ENCODE data around the gene NKD1. TPM values are rescaled to one million over a fixed set of nuclear protein-coding genes. Genes with fewer than 3 reads are reported as not detected.

NKD1 gene
- total and polyA plus RNA-seq, 8 donors = 12.5 to 46.9 (median 37.9) TPM

- Histone ChIP-seq H3K27me3 (peaks cover 0 to 10% of the 10 kb centered on the region in 2 donors), H3K4me3 (no peak overlapping the region), H3K36me3 (peaks cover 0 to 46% of the 10 kb centered on the region in 2 donors), H3K9me3 (peaks cover 0 to 16% of the 10 kb centered on the region in 2 donors), H3K27ac (no peak overlapping the region), H3K4me1 (peaks cover 0 to 65% of the 10 kb centered on the region in 2 donors)
- peak; percentile 16 to 62 for TF ChIP-seq CTCF (IDR thresholded peaks at IDR 0.05)
- DNase-seq (no peak), ATAC-seq (no peak)
- intact Hi-C loops (cut with DNase I) = loop anchor here in 1 of 2 donors (10.0 kb wide), 1 partner anchor 127 kb away; no protein-coding TSS in a partner anchor
Measured at GRCh38 chr16:50677351-50677750, 129.2 kb downstream of the NKD1 start.

- DNase-seq = no peak
- ATAC-seq = no peak
- TF ChIP-seq CTCF (IDR thresholded peaks at IDR 0.05) = no peak
- Histone ChIP-seq H3K36me3 (peaks cover 0 to 35% of the 10 kb centered on the region in 2 donors), H3K4me3 (no peak overlapping the region), H3K27ac (peak overlapping the region in 1 of 2 donors; percentile 81), H3K27me3 (peaks cover 0 to 5% of the 10 kb centered on the region in 2 donors), H3K9me3 (peaks cover 0 to 5% of the 10 kb centered on the region in 2 donors), H3K4me1 (peaks cover 0 to 77% of the 10 kb centered on the region in 2 donors)
- intact Hi-C loops (cut with DNase I) = loop anchor here in 1 of 2 donors (10.0 kb wide), 1 partner anchor 126 kb away; no protein-coding TSS in a partner anchor
Measured at GRCh38 chr16:50678531-50678930, 130.3 kb downstream of the NKD1 start.

GRCh38 chr16:50679266-50679665, 131.1 kb downstream of the NKD1 start:
- H3K36me3 ChIP-seq = peaks cover 0 to 27% of the 10 kb centered on the region in 2 donors
- H3K9me3 ChIP-seq = no peaks in the 10 kb centered on the region
- no peaks in the 10 kb centered on the region for H3K27me3 ChIP-seq
- TF ChIP-seq CTCF (IDR thresholded peaks at IDR 0.05) = no peak
- H3K27ac ChIP-seq = peak overlapping the region in 1 of 2 donors; percentile 81
- peak overlapping the region in 1 of 2 donors; percentile 61 for H3K4me3 ChIP-seq
- intact Hi-C loops (cut with DNase I) = loop anchor here in 1 of 2 donors (10.0 kb wide), 1 partner anchor 126 kb away; no protein-coding TSS in a partner anchor
- ATAC-seq (no peak), DNase-seq (no peak)
- peaks cover 0 to 84% of the 10 kb centered on the region in 2 donors for H3K4me1 ChIP-seq

- H3K27me3 ChIP-seq = no peaks in the 10 kb centered on the region
Measured at GRCh38 chr16:50679676-50680555, 131.7 kb downstream of the NKD1 start.

More at GRCh38 chr16:50679676-50680555, 131.7 kb downstream of the NKD1 start:
- Histone ChIP-seq H3K36me3 (peaks cover 0 to 21% of the 10 kb centered on the region in 2 donors), H3K27ac (peak overlapping the region in 1 of 2 donors; percentile 81), H3K9me3 (no peaks in the 10 kb centered on the region), H3K4me3 (peak overlapping the region; percentile 13 to 61), H3K4me1 (peaks cover 0 to 89% of the 10 kb centered on the region in 2 donors)
- intact Hi-C loops (cut with DNase I) = loop anchor here in 1 of 2 donors (10.0 kb wide), 1 partner anchor 125 kb away; no protein-coding TSS in a partner anchor
- TF ChIP-seq CTCF (IDR thresholded peaks at IDR 0.05) = no peak
- DNase-seq (no peak), ATAC-seq (no peak)
